NCI-H1092 treated with DMSO at 0.1 percent for 48 hours (cell line): ENCODE data around the gene SEZ6L.

Experiments
- DNase-seq: peaks from one replicate; lab custom pipeline; 2025; lab: John Stamatoyannopoulos, UW

SEZ6L gene

GRCh38 chr22:26245001-26245400 lies 75.7 kb downstream of the SEZ6L start:
- no peak for DNase-seq

- no peak for DNase-seq
Measured at GRCh38 chr22:26246552-26246951, 77.3 kb downstream of the SEZ6L start.

GRCh38 chr22:26251869-26252268 lies 82.6 kb downstream of the SEZ6L start:
- DNase-seq = no peak

GRCh38 chr22:26259510-26259909 lies 90.2 kb downstream of the SEZ6L start:
- DNase-seq = no peak

- DNase-seq = no peak
Measured at GRCh38 chr22:26264162-26264561, 94.9 kb downstream of the SEZ6L start.

GRCh38 chr22:26265281-26265680 lies 96.0 kb downstream of the SEZ6L start:
- DNase-seq = no peak

GRCh38 chr22:26265909-26266308 lies 96.6 kb downstream of the SEZ6L start:
- no peak for DNase-seq

GRCh38 chr22:26267856-26268255 lies 98.6 kb downstream of the SEZ6L start:
- peak; percentile 83 for DNase-seq

- DNase-seq = peak; percentile 63
Measured at GRCh38 chr22:26269572-26269971, 100.3 kb downstream of the SEZ6L start.

GRCh38 chr22:26271427-26271826 lies 102.2 kb downstream of the SEZ6L start:
- peak; percentile 83 for DNase-seq

- DNase-seq = peak; percentile 98
Measured at GRCh38 chr22:26273011-26273675, 103.9 kb downstream of the SEZ6L start.

- peak; percentile 53 for DNase-seq
Measured at GRCh38 chr22:26276529-26277160, 107.4 kb downstream of the SEZ6L start.

- no peak for DNase-seq
Measured at GRCh38 chr22:26281941-26282340, 112.7 kb downstream of the SEZ6L start.

GRCh38 chr22:26283330-26283729 lies 114.1 kb downstream of the SEZ6L start:
- DNase-seq = no peak

- no peak for DNase-seq
Measured at GRCh38 chr22:26285632-26286031, 116.4 kb downstream of the SEZ6L start.

GRCh38 chr22:26286091-26286820 lies 117.0 kb downstream of the SEZ6L start:
- DNase-seq = no peak

GRCh38 chr22:26287382-26288225 lies 118.3 kb downstream of the SEZ6L start:
- no peak for DNase-seq

- DNase-seq = no peak
Measured at GRCh38 chr22:26289611-26290101, 120.4 kb downstream of the SEZ6L start.

- no peak for DNase-seq
Measured at GRCh38 chr22:26291940-26292666, 122.8 kb downstream of the SEZ6L start.

GRCh38 chr22:26292667-26292995 lies 123.4 kb downstream of the SEZ6L start:
- DNase-seq = no peak

GRCh38 chr22:26295563-26296126 lies 126.4 kb downstream of the SEZ6L start:
- no peak for DNase-seq
